Pancreas (tissue), 10 donors: ENCODE results near the gene CLPTM1L. TPM values are rescaled to one million over a fixed set of nuclear protein-coding genes. Genes with fewer than 3 reads are reported as not detected.
"Not testable (repeated sequence)": the region's sequence is repeated elsewhere in the genome, so short reads cannot be mapped to it uniquely, and the experiment has no call there.

ENCODE experiments used
- ATAC-seq, 4 donors: fragments of 200-7000 bp; cut with Tn5 transposase; one replicate each; pipeline versions ENCODE4 v1.8.0 to v1.9.1; 2020; ENCODE audit warnings: mild to moderate bottlenecking in 4 of 4, moderate library complexity in 4 of 4
- DNase-seq, 6 donors: peaks; one replicate each; pipeline ENCODE4 v3.0.0-alpha.2; 2020
- FAIRE-seq: peaks from 2 replicates; lab custom pipeline; 2012; peaks lifted over from hg19 to GRCh38; lab: Jason Lieb, UNC
- H3K27ac ChIP-seq, 4 donors: fragments of 200-600 bp; sonication (generic); 1 replicate in 3 of 4; 2 replicates in 1 of 4; pipeline versions ENCODE4 v1.5.0 to v1.8.0; 2020
- H3K27me3 ChIP-seq, 4 donors: fragments of 200-600 bp; one replicate each; pipeline ENCODE4 v1.8.0; 2021
- H3K36me3 ChIP-seq, 3 donors: fragments of 200-600 bp; sonication (generic) in 1 of 3; one replicate each; pipeline versions ENCODE4 v1.5.0 to v1.8.0; 2020 to 2021
- H3K4me1 ChIP-seq, 3 donors: fragments of 200-600 bp; one replicate each; pipeline ENCODE4 v1.8.0; 2021
- H3K4me3 ChIP-seq, 4 donors: fragments of 200-600 bp; sonication (generic) in 2 of 4; one replicate each; pipeline versions ENCODE4 v1.5.0 to v1.8.0; 2020 to 2021
- H3K9me3 ChIP-seq, 4 donors: fragments of 200-600 bp; one replicate each; pipeline ENCODE4 v1.8.0; 2021
- CTCF ChIP-seq, 4 donors: fragments of 200-600 bp; sonication (generic) in 3 of 4; IDR thresholded peaks; one replicate each; pipeline versions ENCODE4 v1.5.0 to v1.8.0; 2021; ENCODE audit warnings: antibody characterized with exemption in 4 of 4
- WGBS, 2 donors: extraction: QIAGEN DNeasy Blood & Tissue Kit; methylation state at CpG; one replicate each; pipeline ENCODE4 v1.1.7; 2013; 5-methylcytosine and 5-hydroxymethylcytosine counted together
- intact Hi-C, 3 donors: fragments of 100-400 bp; cut with DNase I; formaldehyde crosslinking; loops; one replicate each; pipeline versions ENCODE4 v1.11.1 to v1.14.2; 2022
- polyA plus RNA-seq, 2 donors: library from polyadenylated mRNA; stranded (reverse); fragments of 200-250 nt; gene quantifications; one replicate each; pipeline ENCODE4 v1.2.3, GENCODE V29; 2013
- total RNA-seq, 6 donors: library from RNA; stranded (reverse); fragmentation: NEBNext Ultra II Directional in 4 of 6; extraction: Animal tissue kit (Norgen Biotek cat#: 25700) in 4 of 6; gene quantifications; one replicate each; pipeline versions ENCODE4 v1.2.1 to v1.2.4, GENCODE V29; 2021 to 2023
- donor health status: healthy with polysubstance abuse.
- donor health status: DM: no; HTN: no; CAD: no; lungs with moderate emphysema.
- donor health status: DM: no; HTN: no; CAD: no.
- donor health status: control.
- donor health status: control.
- donor health status: Bipolar disorder and iron deficiency.
- donor health status: DM: yes; HTN: yes; CAD: no.
- donor health status: DM: no; HTN: no; CAD: no.
- donor health status: DM: no; HTN: no; CAD: no.
- donor health status: DM: yes; HTN: yes; CAD: no.

CLPTM1L gene
- total and polyA plus RNA-seq, 8 donors = 39.5 to 63.0 (median 53.2) TPM

GRCh38 chr5:1293416-1294205 is 51.3 kb downstream of the CLPTM1L start:
- intact Hi-C loops = no loop called here
- peaks cover 0 to 6% (median 0%) of the 10 kb centered on the region in 3 donors for H3K4me1 ChIP-seq
- H3K36me3 ChIP-seq = no peaks in the 10 kb centered on the region
- FAIRE-seq (no peak), ATAC-seq (no peak), DNase-seq (peak in 2 of 6 donors; percentile 54 to 78)
- TF ChIP-seq CTCF (IDR thresholded peaks at IDR 0.05) = no peak
- no peak overlapping the region for H3K27ac ChIP-seq
- no peak overlapping the region for H3K4me3 ChIP-seq
- H3K27me3 ChIP-seq = peaks cover 0 to 17% (median 4%) of the 10 kb centered on the region in 4 donors
- H3K9me3 ChIP-seq = no peaks in the 10 kb centered on the region
- WGBS, 2 donors = 81 to 87% methylated on average over 53 to 60 of the region's 60 CpGs

GRCh38 chr5:1292846-1293415 is 52.0 kb downstream of the CLPTM1L start:
- no peaks in the 10 kb centered on the region for H3K36me3 ChIP-seq
- no peaks in the 10 kb centered on the region for H3K9me3 ChIP-seq
- intact Hi-C loops = no loop called here
- FAIRE-seq = no peak
- peaks cover 0 to 17% (median 4%) of the 10 kb centered on the region in 4 donors for H3K27me3 ChIP-seq
- DNase-seq = peak in 1 of 6 donors; percentile 41
- TF ChIP-seq CTCF (IDR thresholded peaks at IDR 0.05) = no peak
- ATAC-seq = no peak
- peaks cover 0 to 6% (median 0%) of the 10 kb centered on the region in 3 donors for H3K4me1 ChIP-seq
- H3K27ac ChIP-seq = no peak overlapping the region
- H3K4me3 ChIP-seq = no peak overlapping the region
- 71 to 77% methylated on average over 30 of the region's 30 CpGs for WGBS, 2 donors

GRCh38 chr5:1292139-1292538 is 52.8 kb downstream of the CLPTM1L start:
- Histone ChIP-seq H3K9me3 (no peaks in the 10 kb centered on the region), H3K4me1 (peaks cover 0 to 6% (median 0%) of the 10 kb centered on the region in 3 donors), H3K36me3 (no peaks in the 10 kb centered on the region), H3K27ac (no peak overlapping the region), H3K4me3 (no peak overlapping the region), H3K27me3 (peaks cover 0 to 17% (median 4%) of the 10 kb centered on the region in 4 donors)
- TF ChIP-seq CTCF (IDR thresholded peaks at IDR 0.05) = no peak
- DNase-seq (peak in 1 of 6 donors; percentile 23), ATAC-seq (no peak), FAIRE-seq (no peak)
- intact Hi-C loops = no loop called here
- WGBS, 2 donors = 59 to 68% methylated on average over 6 of the region's 6 CpGs

GRCh38 chr5:1291611-1292080 is 53.3 kb downstream of the CLPTM1L start:
- intact Hi-C loops = no loop called here
- ATAC-seq = no peak
- no peaks in the 10 kb centered on the region for H3K36me3 ChIP-seq
- no peak overlapping the region for H3K4me3 ChIP-seq
- H3K27me3 ChIP-seq = peaks cover 0 to 17% (median 4%) of the 10 kb centered on the region in 4 donors
- TF ChIP-seq CTCF (IDR thresholded peaks at IDR 0.05) = no peak
- peaks cover 0 to 6% (median 0%) of the 10 kb centered on the region in 3 donors for H3K4me1 ChIP-seq
- 56 to 60% methylated on average over 24 of the region's 24 CpGs for WGBS, 2 donors
- peak in 2 of 6 donors; percentile 30 for DNase-seq
- H3K27ac ChIP-seq = no peak overlapping the region
- no peak for FAIRE-seq
- H3K9me3 ChIP-seq = no peaks in the 10 kb centered on the region

- whole genome bisulfite sequencing, 2 donors = 66 to 72% methylated on average over 18 to 24 of the region's 24 CpGs
- H3K4me1 ChIP-seq, H3K9me3 ChIP-seq, H3K27ac ChIP-seq, FAIRE-seq, H3K36me3 ChIP-seq, H3K4me3 ChIP-seq, ATAC-seq, intact Hi-C loops: not testable (repeated sequence)
- DNase-seq = peak in 1 of 6 donors; percentile 20
- H3K27me3 ChIP-seq = peaks cover 0 to 17% (median 4%) of the 10 kb centered on the region in 4 donors
Measured at GRCh38 chr5:1290956-1291355, 53.9 kb downstream of the CLPTM1L start.

- FAIRE-seq, ATAC-seq, H3K4me3 ChIP-seq, H3K36me3 ChIP-seq, H3K4me1 ChIP-seq, H3K9me3 ChIP-seq, H3K27ac ChIP-seq, intact Hi-C loops: not testable (repeated sequence)
- H3K27me3 ChIP-seq = peaks cover 0 to 14% (median 3%) of the 10 kb centered on the region in 4 donors
- WGBS, 2 donors = 77 to 78% methylated on average over 19 to 22 of the region's 32 CpGs
- DNase-seq = peak in 1 of 6 donors; percentile 35
Measured at GRCh38 chr5:1289559-1289958, 55.3 kb downstream of the CLPTM1L start.
